ENCODE measurements around the gene RIMS1. TPM values are rescaled to one million over a fixed set of nuclear protein-coding genes. Genes with fewer than 3 reads are reported as not detected.

The RIMS1 gene
- total and polyA plus RNA-seq, 4 donors, result 0.09 to 0.17 TPM; not detected in 2

DNA sequence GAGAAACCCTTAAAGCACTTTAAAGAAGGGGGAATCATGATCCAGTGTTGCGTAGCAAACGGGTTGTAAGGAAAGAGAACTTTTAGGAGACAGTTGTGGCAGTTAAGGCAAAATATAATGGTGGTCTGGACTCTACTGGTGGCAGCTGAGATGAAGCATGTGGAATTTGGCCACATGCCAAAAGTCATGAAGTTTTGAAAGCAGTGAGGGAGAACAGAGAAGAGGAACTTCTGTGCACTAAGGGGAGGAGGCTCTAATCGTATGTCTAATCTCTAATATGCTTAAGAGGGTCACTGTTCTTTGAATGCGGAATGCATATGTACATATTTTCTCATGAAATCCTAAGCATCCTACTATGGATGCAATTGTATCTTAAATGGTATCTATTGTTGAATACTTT is 91.5 kb downstream of the RIMS1 start:
- TF ChIP-seq, protein P1, sequence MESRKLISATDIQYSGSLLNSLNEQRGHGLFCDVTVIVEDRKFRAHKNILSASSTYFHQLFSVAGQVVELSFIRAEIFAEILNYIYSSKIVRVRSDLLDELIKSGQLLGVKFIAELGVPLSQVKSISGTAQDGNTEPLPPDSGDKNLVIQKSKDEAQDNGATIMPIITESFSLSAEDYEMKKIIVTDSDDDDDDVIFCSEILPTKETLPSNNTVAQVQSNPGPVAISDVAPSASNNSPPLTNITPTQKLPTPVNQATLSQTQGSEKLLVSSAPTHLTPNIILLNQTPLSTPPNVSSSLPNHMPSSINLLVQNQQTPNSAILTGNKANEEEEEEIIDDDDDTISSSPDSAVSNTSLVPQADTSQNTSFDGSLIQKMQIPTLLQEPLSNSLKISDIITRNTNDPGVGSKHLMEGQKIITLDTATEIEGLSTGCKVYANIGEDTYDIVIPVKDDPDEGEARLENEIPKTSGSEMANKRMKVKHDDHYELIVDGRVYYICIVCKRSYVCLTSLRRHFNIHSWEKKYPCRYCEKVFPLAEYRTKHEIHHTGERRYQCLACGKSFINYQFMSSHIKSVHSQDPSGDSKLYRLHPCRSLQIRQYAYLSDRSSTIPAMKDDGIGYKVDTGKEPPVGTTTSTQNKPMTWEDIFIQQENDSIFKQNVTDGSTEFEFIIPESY (IDR thresholded peaks at IDR 0.05), result no peak
- TF ChIP-seq, protein P2, sequence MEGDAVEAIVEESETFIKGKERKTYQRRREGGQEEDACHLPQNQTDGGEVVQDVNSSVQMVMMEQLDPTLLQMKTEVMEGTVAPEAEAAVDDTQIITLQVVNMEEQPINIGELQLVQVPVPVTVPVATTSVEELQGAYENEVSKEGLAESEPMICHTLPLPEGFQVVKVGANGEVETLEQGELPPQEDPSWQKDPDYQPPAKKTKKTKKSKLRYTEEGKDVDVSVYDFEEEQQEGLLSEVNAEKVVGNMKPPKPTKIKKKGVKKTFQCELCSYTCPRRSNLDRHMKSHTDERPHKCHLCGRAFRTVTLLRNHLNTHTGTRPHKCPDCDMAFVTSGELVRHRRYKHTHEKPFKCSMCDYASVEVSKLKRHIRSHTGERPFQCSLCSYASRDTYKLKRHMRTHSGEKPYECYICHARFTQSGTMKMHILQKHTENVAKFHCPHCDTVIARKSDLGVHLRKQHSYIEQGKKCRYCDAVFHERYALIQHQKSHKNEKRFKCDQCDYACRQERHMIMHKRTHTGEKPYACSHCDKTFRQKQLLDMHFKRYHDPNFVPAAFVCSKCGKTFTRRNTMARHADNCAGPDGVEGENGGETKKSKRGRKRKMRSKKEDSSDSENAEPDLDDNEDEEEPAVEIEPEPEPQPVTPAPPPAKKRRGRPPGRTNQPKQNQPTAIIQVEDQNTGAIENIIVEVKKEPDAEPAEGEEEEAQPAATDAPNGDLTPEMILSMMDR (IDR thresholded peaks at IDR 0.05; ENCODE audit: low read depth, low read length, missing input control), result no peak
- no peak for TF ChIP-seq SP1 (IDR thresholded peaks at IDR 0.05)
- TF ChIP-seq GABPA (IDR thresholded peaks at IDR 0.05 in 1 of 2, conservative IDR thresholded peaks at IDR 0.05 in 1 of 2), result no peak
- TF ChIP-seq JUND (IDR thresholded peaks at IDR 0.05), result no peak
- TF ChIP-seq, protein P3, sequence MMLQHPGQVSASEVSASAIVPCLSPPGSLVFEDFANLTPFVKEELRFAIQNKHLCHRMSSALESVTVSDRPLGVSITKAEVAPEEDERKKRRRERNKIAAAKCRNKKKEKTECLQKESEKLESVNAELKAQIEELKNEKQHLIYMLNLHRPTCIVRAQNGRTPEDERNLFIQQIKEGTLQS (IDR thresholded peaks at IDR 0.05), result no peak
- Histone ChIP-seq H3K27ac (ENCODE audit: low read depth in 1 of 2, low read length in 2 of 2) (no peak overlapping the region), H3K36me3 (ENCODE audit: control insufficient read depth in 4 of 4, insufficient read depth in 3 of 4, low read depth in 1 of 4, low read length in 3 of 4) (no peaks in the 10 kb centered on the region), H3K4me3 (ENCODE audit: low read depth in 1 of 3, low read length in 3 of 3) (no peak overlapping the region), H3K27me3 (ENCODE audit: control insufficient read depth in 4 of 4, insufficient read depth in 4 of 4, low read length in 3 of 4) (peaks cover 0 to 3% (median 0%) of the 10 kb centered on the region in 4 donors), H3K9ac (ENCODE audit: low read depth in 1 of 2, low read length in 2 of 2) (no peak overlapping the region), H3K9me3 (ENCODE audit: control insufficient read depth in 4 of 4, low read length in 3 of 4) (no peaks in the 10 kb centered on the region), H3K4me1 (ENCODE audit: control insufficient read depth in 4 of 4, insufficient read depth in 4 of 4, low read length in 3 of 4) (no peaks in the 10 kb centered on the region)
- WGBS, result 76% methylated on average over 4 of the region's 4 CpGs
- DNase-seq (ENCODE audit: low spot score), result no peak

DNA sequence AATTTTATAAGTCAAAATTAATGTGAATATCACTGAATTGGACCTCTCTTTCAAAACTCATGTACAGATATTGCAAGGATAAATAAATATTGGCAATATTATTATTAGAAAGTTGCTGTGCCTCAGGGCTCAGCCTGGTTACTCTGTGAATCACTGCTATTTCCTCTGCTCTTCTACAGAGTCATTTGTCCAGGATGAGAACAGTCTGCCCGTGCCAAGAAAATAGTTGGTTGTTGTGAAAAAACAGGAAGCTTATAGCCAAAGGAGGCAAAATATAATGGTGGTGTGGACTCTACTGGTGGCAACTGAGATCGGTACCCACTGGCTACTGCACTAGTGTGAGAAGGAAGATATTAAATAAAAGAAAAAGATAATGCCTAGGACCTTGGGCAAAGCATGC is 93.6 kb downstream of the RIMS1 start:
- DNase-seq (ENCODE audit: low spot score), result no peak
- Histone ChIP-seq H3K36me3 (ENCODE audit: control insufficient read depth in 4 of 4, insufficient read depth in 3 of 4, low read depth in 1 of 4, low read length in 3 of 4) (no peaks in the 10 kb centered on the region), H3K9me3 (ENCODE audit: control insufficient read depth in 4 of 4, low read length in 3 of 4) (no peaks in the 10 kb centered on the region), H3K4me3 (ENCODE audit: low read depth in 1 of 3, low read length in 3 of 3) (no peak overlapping the region), H3K27ac (ENCODE audit: low read depth in 1 of 2, low read length in 2 of 2) (no peak overlapping the region), H3K9ac (ENCODE audit: low read depth in 1 of 2, low read length in 2 of 2) (no peak overlapping the region), H3K27me3 (ENCODE audit: control insufficient read depth in 4 of 4, insufficient read depth in 4 of 4, low read length in 3 of 4) (peaks cover 0 to 3% (median 0%) of the 10 kb centered on the region in 4 donors), H3K4me1 (ENCODE audit: control insufficient read depth in 4 of 4, insufficient read depth in 4 of 4, low read length in 3 of 4) (no peaks in the 10 kb centered on the region)
- TF ChIP-seq GABPA (IDR thresholded peaks at IDR 0.05 in 1 of 2, conservative IDR thresholded peaks at IDR 0.05 in 1 of 2) (no peak), NR2F2 (IDR thresholded peaks at IDR 0.05) (no peak), YY1 (IDR thresholded peaks at IDR 0.05) (no peak), JUND (IDR thresholded peaks at IDR 0.05) (no peak), HNF4A (conservative IDR thresholded peaks at IDR 0.05) (no peak), EGR1 (IDR thresholded peaks at IDR 0.05; ENCODE audit: low read depth in 2 of 2) (no peak)
- TF ChIP-seq, protein P2 (IDR thresholded peaks at IDR 0.05; ENCODE audit: low read depth, low read length, missing input control), result no peak
- TF ChIP-seq, protein P1 (IDR thresholded peaks at IDR 0.05), result no peak
- TF ChIP-seq, protein P3 (IDR thresholded peaks at IDR 0.05), result no peak
- WGBS, result 79% methylated on average over 2 of the region's 2 CpGs

All from liver (tissue), 9 donors.